Lung (tissue), 12 donors: ENCODE results near the gene TANC1. TPM values are rescaled to one million over a fixed set of nuclear protein-coding genes. Genes with fewer than 3 reads are reported as not detected.
A peak's percentile ranks its signal among the peaks of the same experiment; 100 is the strongest.

ENCODE experiments used
- ATAC-seq: fragments of 200-7000 bp; cut with Tn5 transposase; one replicate; pipeline ENCODE4 v1.9.1; 2020; ENCODE audit warnings: moderate number of reproducible peaks; ENCODE audit not compliant: insufficient read depth, low FRiP score
- DNase-seq, 3 donors: peaks; one replicate each; pipeline ENCODE4 v3.0.0-alpha.2; 2013 to 2017
- H3K27ac ChIP-seq, 2 donors: one replicate each; pipeline ENCODE4 v1.5.1; 2013; ENCODE audit warnings: mild to moderate bottlenecking in 2 of 2, moderate library complexity in 2 of 2, control low read depth in 1 of 2, inconsistent platforms in 1 of 2, low read depth in 1 of 2, low read length in 1 of 2
- H3K27me3 ChIP-seq, 3 donors: one replicate each; pipeline ENCODE4 v1.5.1; 2013; ENCODE audit warnings: low read length in 2 of 3; ENCODE audit not compliant: control insufficient read depth in 3 of 3, insufficient read depth in 3 of 3
- H3K36me3 ChIP-seq, 4 donors: one replicate each; pipeline ENCODE4 v1.5.1; 2013; ENCODE audit warnings: low read length in 4 of 4, mild to moderate bottlenecking in 1 of 4, moderate library complexity in 1 of 4; ENCODE audit not compliant: control insufficient read depth in 4 of 4, insufficient read depth in 4 of 4
- H3K4me1 ChIP-seq, 5 donors: one replicate each; pipeline ENCODE4 v1.5.1; 2013; ENCODE audit warnings: low read length in 5 of 5, mild to moderate bottlenecking in 2 of 5, moderate library complexity in 1 of 5; ENCODE audit not compliant: control insufficient read depth in 5 of 5, insufficient read depth in 5 of 5
- H3K4me3 ChIP-seq: one replicate; pipeline ENCODE4 v1.5.1; 2013; ENCODE audit warnings: mild to moderate bottlenecking, control low read depth, moderate library complexity
- H3K9ac ChIP-seq, 2 donors: one replicate each; pipeline ENCODE4 v1.5.1; 2013; ENCODE audit warnings: low read length in 2 of 2, control low read depth in 1 of 2; ENCODE audit not compliant: insufficient read depth in 1 of 2
- H3K9me3 ChIP-seq, 4 donors: one replicate each; pipeline ENCODE4 v1.5.1; 2013; ENCODE audit warnings: low read length in 3 of 4, mild to moderate bottlenecking in 1 of 4, moderate library complexity in 1 of 4; ENCODE audit not compliant: control insufficient read depth in 4 of 4, insufficient read depth in 3 of 4
- CTCF ChIP-seq: IDR thresholded peaks from 2 replicates; pipeline ENCODE4 v1.5.1; 2012; ENCODE audit warnings: mild to moderate bottlenecking; ENCODE audit errors: control extremely low read depth, extremely low read depth
- WGBS, 2 donors: extraction: QIAGEN DNeasy Blood & Tissue Kit; methylation state at CpG; one replicate each; pipeline ENCODE4 v1.1.7; 2013; 5-methylcytosine and 5-hydroxymethylcytosine counted together
- polyA plus RNA-seq, 2 donors: library from polyadenylated mRNA; stranded (reverse); fragments of 200-250 nt; gene quantifications; one replicate each; pipeline ENCODE4 v1.2.1, GENCODE V29; 2013
- total RNA-seq, 2 donors: library from RNA; depleted of rRNA in 1 of 2; stranded (reverse); fragments of >200 nt in 1 of 2; gene quantifications; one replicate each; pipeline ENCODE4 v1.2.1, GENCODE V29; 2014 to 2021
- donor health status: control.
- donor health status: control.
- donor health status: Bipolar disorder and iron deficiency.
- donor health status: healthy.
- donor health status: DM: yes; HTN: yes; CAD: no.

Gene TANC1
- total and polyA plus RNA-seq, 4 donors = 14.3 to 99.5 (median 37.3) TPM

GRCh38 chr2:159151198-159152127 lies 183.0 kb downstream of the TANC1 start:
- H3K27me3 ChIP-seq = no peaks in the 10 kb centered on the region
- no peak for TF ChIP-seq CTCF
- 79 to 88% methylated on average over 5 of the region's 5 CpGs for WGBS, 2 donors
- peaks cover 17 to 57% (median 28%) of the 10 kb centered on the region in 5 donors for H3K4me1 ChIP-seq
- H3K36me3 ChIP-seq = peaks cover 10 to 42% (median 18%) of the 10 kb centered on the region in 4 donors
- H3K4me3 ChIP-seq = no peak overlapping the region
- H3K9ac ChIP-seq = no peak overlapping the region
- DNase-seq (peak in 1 of 3 donors; percentile 50), ATAC-seq (no peak)
- H3K27ac ChIP-seq = no peak overlapping the region
- no peaks in the 10 kb centered on the region for H3K9me3 ChIP-seq

GRCh38 chr2:159152128-159152778 lies 183.8 kb downstream of the TANC1 start:
- ATAC-seq = no peak
- Histone ChIP-seq H3K36me3 (peaks cover 10 to 44% (median 18%) of the 10 kb centered on the region in 4 donors), H3K4me1 (peaks cover 16 to 56% (median 23%) of the 10 kb centered on the region in 5 donors), H3K9me3 (no peaks in the 10 kb centered on the region), H3K27me3 (no peaks in the 10 kb centered on the region), H3K27ac (no peak overlapping the region), H3K9ac (no peak overlapping the region), H3K4me3 (no peak overlapping the region)
- no peak for TF ChIP-seq CTCF
- 77 to 79% methylated on average over 4 of the region's 4 CpGs for WGBS, 2 donors
- no peak for DNase-seq

- Histone ChIP-seq H3K9ac (no peak overlapping the region), H3K4me1 (peaks cover 15 to 57% (median 18%) of the 10 kb centered on the region in 5 donors), H3K27ac (peak overlapping the region in 1 of 2 donors; percentile 29), H3K4me3 (no peak overlapping the region), H3K27me3 (no peaks in the 10 kb centered on the region), H3K36me3 (peaks cover 10 to 44% (median 18%) of the 10 kb centered on the region in 4 donors), H3K9me3 (no peaks in the 10 kb centered on the region)
- DNase-seq (no peak), ATAC-seq (no peak)
- 61 to 65% methylated on average over 4 of the region's 4 CpGs for WGBS, 2 donors
- TF ChIP-seq CTCF = no peak
Measured at GRCh38 chr2:159153063-159153462, 184.6 kb downstream of the TANC1 start.
